Mesenchymal stem cell (in vitro differentiated cells and primary cell): ENCODE results near the gene SGK2.

Experiments
- DNase-seq: peaks from one replicate; pipeline ENCODE4 v3.0.0-alpha.2; 2013
- H2AFZ ChIP-seq: one replicate; pipeline ENCODE4 v1.6.1; 2013; ENCODE audit warnings: low read depth, mild to moderate bottlenecking, control low read depth, inconsistent platforms, low read length, moderate library complexity
- H2AK5ac ChIP-seq: 2 replicates; pipeline ENCODE4 v1.6.1; 2013; ENCODE audit warnings: low read length, moderate library complexity, mild to moderate bottlenecking, inconsistent platforms; ENCODE audit not compliant: severe bottlenecking
- H2BK120ac ChIP-seq: one replicate; pipeline ENCODE4 v1.6.1; 2013; ENCODE audit warnings: low read depth, mild to moderate bottlenecking, inconsistent platforms, low read length, moderate library complexity
- H2BK12ac ChIP-seq, 2 experiments: one replicate each; pipeline ENCODE4 v1.6.1; 2013; ENCODE audit warnings: inconsistent platforms in 2 of 2, low read length in 2 of 2, mild to moderate bottlenecking in 2 of 2, moderate library complexity in 2 of 2, control low read depth in 1 of 2
- H2BK15ac ChIP-seq: one replicate; pipeline ENCODE4 v1.6.1; 2013; ENCODE audit warnings: mild to moderate bottlenecking, low read depth, inconsistent platforms; ENCODE audit not compliant: poor library complexity, severe bottlenecking
- H2BK5ac ChIP-seq: 2 replicates; pipeline ENCODE4 v1.6.1; 2013; ENCODE audit warnings: low read depth, mild to moderate bottlenecking, low read length, control low read depth, inconsistent platforms; ENCODE audit not compliant: poor library complexity, severe bottlenecking
- H3K14ac ChIP-seq, 2 experiments: one replicate each; pipeline ENCODE4 v1.6.1; 2013; ENCODE audit warnings: inconsistent platforms in 2 of 2, low read length in 2 of 2, control low read depth in 1 of 2, mild to moderate bottlenecking in 1 of 2, moderate library complexity in 1 of 2
- H3K18ac ChIP-seq, 2 experiments: one replicate each; pipeline ENCODE4 v1.6.1; 2013; ENCODE audit warnings: inconsistent platforms in 2 of 2, low read length in 2 of 2, control low read depth in 1 of 2, low read depth in 1 of 2, mild to moderate bottlenecking in 1 of 2
- H3K23ac ChIP-seq, 2 experiments: one replicate each; pipeline ENCODE4 v1.6.1; 2013; ENCODE audit warnings: inconsistent platforms in 2 of 2, low read length in 2 of 2, mild to moderate bottlenecking in 2 of 2, moderate library complexity in 2 of 2, control low read depth in 1 of 2
- H3K27ac ChIP-seq: 2 replicates; pipeline ENCODE4 v1.5.1; 2013; ENCODE audit warnings: mild to moderate bottlenecking, moderate library complexity, low read length, control low read depth, inconsistent platforms; ENCODE audit not compliant: poor library complexity, severe bottlenecking
- H3K27me3 ChIP-seq, 2 experiments: 2 replicates each; pipeline versions ENCODE4 v1.6.1 to v1.7.0; 2013; ENCODE audit warnings: low read length in 2 of 2, mild to moderate bottlenecking in 2 of 2, moderate library complexity in 2 of 2, control low read depth in 1 of 2, inconsistent platforms in 1 of 2; ENCODE audit not compliant: control insufficient read depth in 1 of 2, insufficient read depth in 1 of 2
- H3K36me3 ChIP-seq, 2 experiments: 2 replicates each; pipeline versions ENCODE4 v1.6.1 to v1.7.0; 2013; ENCODE audit warnings: low read length in 2 of 2, control low read depth in 1 of 2, inconsistent platforms in 1 of 2, low read depth in 1 of 2, mild to moderate bottlenecking in 1 of 2; ENCODE audit not compliant: insufficient read depth in 2 of 2, control insufficient read depth in 1 of 2
- H3K4ac ChIP-seq, 2 experiments: one replicate each; pipeline ENCODE4 v1.6.1; 2013; ENCODE audit warnings: inconsistent platforms in 2 of 2, low read length in 2 of 2, mild to moderate bottlenecking in 2 of 2, moderate library complexity in 2 of 2, control low read depth in 1 of 2, low read depth in 1 of 2
- H3K4me1 ChIP-seq: 2 replicates; pipeline ENCODE4 v1.6.1; 2013; ENCODE audit warnings: low read depth, low read length, control low read depth; ENCODE audit not compliant: control insufficient read depth, insufficient read depth
- H3K4me2 ChIP-seq: 2 replicates; pipeline ENCODE4 v1.6.1; 2013; ENCODE audit warnings: low read length, mild to moderate bottlenecking, inconsistent platforms; ENCODE audit not compliant: poor library complexity, severe bottlenecking
- H3K4me3 ChIP-seq, 2 experiments: 2 replicates each; pipeline versions ENCODE4 v1.5.1 to v1.7.0; 2013; ENCODE audit warnings: low read length in 2 of 2, mild to moderate bottlenecking in 2 of 2, control low read depth in 1 of 2, low read depth in 1 of 2; ENCODE audit not compliant: insufficient read depth in 1 of 2
- H3K79me1 ChIP-seq: replicated peaks from 2 replicates; pipeline ENCODE4 v1.6.1; 2013; ENCODE audit warnings: mild to moderate bottlenecking, control low read depth, low read length, inconsistent platforms; ENCODE audit not compliant: poor library complexity, severe bottlenecking
- H3K9ac ChIP-seq: 2 replicates; pipeline ENCODE4 v1.7.0; 2013; ENCODE audit warnings: mild to moderate bottlenecking, low read length, moderate library complexity
- H3K9me3 ChIP-seq: 2 replicates; pipeline ENCODE4 v1.7.0; 2013; ENCODE audit warnings: mild to moderate bottlenecking, low read length; ENCODE audit not compliant: control insufficient read depth
- H4K8ac ChIP-seq: one replicate; pipeline ENCODE4 v1.6.1; 2013; ENCODE audit warnings: inconsistent platforms, mild to moderate bottlenecking, low read length, moderate library complexity
- H4K91ac ChIP-seq: one replicate; pipeline ENCODE4 v1.6.1; 2013; ENCODE audit warnings: mild to moderate bottlenecking, low read length, inconsistent platforms
- WGBS: methylation state at CpG from one replicate; pipeline ENCODE4 v1.1.7; 2013; ENCODE audit warnings: mixed read lengths; 5-methylcytosine and 5-hydroxymethylcytosine counted together

SGK2 gene

GRCh38 chr20:43559147-43559987, 540 bp downstream of the SGK2 start:
- no peaks in the 10 kb centered on the region for H3K9me3 ChIP-seq
- H3K9ac ChIP-seq, result no peak overlapping the region
- WGBS, result 92% methylated on average over 8 of the region's 8 CpGs

DNA sequence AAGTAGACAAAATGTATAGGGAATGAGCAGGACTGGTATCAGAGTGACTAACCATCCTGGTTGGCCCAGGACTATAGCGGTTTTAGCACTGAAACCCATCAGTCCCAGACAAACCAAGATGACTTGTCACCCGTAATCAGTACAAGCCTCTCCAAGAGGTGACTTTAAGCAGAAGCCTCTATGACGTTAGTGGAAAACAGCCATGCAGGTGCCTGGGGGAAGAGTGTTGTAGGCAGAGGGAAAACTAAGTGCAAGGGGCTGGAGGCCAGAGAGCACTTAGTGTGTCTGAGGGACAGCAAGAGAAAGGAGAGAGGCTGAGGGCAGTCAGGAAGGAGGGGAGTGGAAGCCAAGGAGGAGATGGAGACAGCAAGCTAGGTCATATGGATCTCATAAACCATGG, 2.1 kb downstream of the SGK2 start:
- 86% methylated on average over 3 of the region's 3 CpGs for WGBS
- no peak overlapping the region for H3K9ac ChIP-seq

More at GRCh38 chr20:43559147-43559987, 540 bp downstream of the SGK2 start:
- peak overlapping the region; percentile 86 for H2AK5ac ChIP-seq
- peak overlapping the region; percentile 99 for H3K27ac ChIP-seq
- no peak overlapping the region for H2BK12ac ChIP-seq
- H3K23ac ChIP-seq, result no peak overlapping the region
- no peak overlapping the region for H3K4me3 ChIP-seq
- H3K4ac ChIP-seq, result no peak overlapping the region
- H3K27me3 ChIP-seq, result no peaks in the 10 kb centered on the region
- H2AFZ ChIP-seq, result no peak overlapping the region
- no peak overlapping the region for H4K91ac ChIP-seq
- DNase-seq, result no peak
- peak overlapping the region; percentile 57 for H3K4me2 ChIP-seq
- H3K36me3 ChIP-seq, result no peaks in the 10 kb centered on the region
- H4K8ac ChIP-seq, result peak overlapping the region; percentile 22
- H2BK5ac ChIP-seq, result peak overlapping the region; percentile 26
- no peak overlapping the region for H2BK15ac ChIP-seq
- no peak overlapping the region for H3K14ac ChIP-seq
- H3K4me1 ChIP-seq, result peaks cover 29% of the 10 kb centered on the region
- H3K79me1 ChIP-seq, result peaks cover 9% of the 10 kb centered on the region
- H2BK120ac ChIP-seq, result no peak overlapping the region
- no peak overlapping the region for H3K18ac ChIP-seq

GRCh38 chr20:43563429-43563828, 4.6 kb downstream of the SGK2 start:
- Histone ChIP-seq H2AFZ (no peak overlapping the region), H3K27ac (no peak overlapping the region)
- WGBS, result 82% methylated on average over 3 of the region's 3 CpGs

More for the DNA sequence above, 2.1 kb downstream of the SGK2 start:
- Histone ChIP-seq H2BK5ac (no peak overlapping the region), H3K18ac (no peak overlapping the region), H3K14ac (no peak overlapping the region), H3K27me3 (no peaks in the 10 kb centered on the region), H3K4me3 (no peak overlapping the region), H2AFZ (no peak overlapping the region), H3K4me2 (no peak overlapping the region), H2AK5ac (peak overlapping the region; percentile 54), H4K91ac (no peak overlapping the region), H3K79me1 (peaks cover 14% of the 10 kb centered on the region), H2BK12ac (no peak overlapping the region), H2BK15ac (no peak overlapping the region), H3K4me1 (peaks cover 29% of the 10 kb centered on the region), H3K27ac (no peak overlapping the region), H2BK120ac (no peak overlapping the region), H4K8ac (no peak overlapping the region), H3K23ac (no peak overlapping the region), H3K4ac (no peak overlapping the region), H3K9me3 (no peaks in the 10 kb centered on the region), H3K36me3 (peaks cover 0 to 14% of the 10 kb centered on the region in 2 experiments)
- no peak for DNase-seq

GRCh38 chr20:43563991-43564390, 5.2 kb downstream of the SGK2 start:
- no peak overlapping the region for H4K91ac ChIP-seq
- no peak overlapping the region for H2BK5ac ChIP-seq
- H2BK12ac ChIP-seq, result no peak overlapping the region
- H3K9me3 ChIP-seq, result no peaks in the 10 kb centered on the region
- H3K4ac ChIP-seq, result no peak overlapping the region
- H3K4me2 ChIP-seq, result no peak overlapping the region
- H3K4me3 ChIP-seq, result no peak overlapping the region
- 96% methylated on average over 7 of the region's 7 CpGs for WGBS
- no peak overlapping the region for H3K9ac ChIP-seq
- peaks cover 15% of the 10 kb centered on the region for H3K79me1 ChIP-seq
- H2BK120ac ChIP-seq, result no peak overlapping the region
- no peak overlapping the region for H3K14ac ChIP-seq
- no peak overlapping the region for H3K18ac ChIP-seq
- no peak overlapping the region for H2AK5ac ChIP-seq
- peaks cover 0 to 4% of the 10 kb centered on the region in 2 experiments for H3K27me3 ChIP-seq
- H3K27ac ChIP-seq, result no peak overlapping the region
- no peak overlapping the region for H2AFZ ChIP-seq
- DNase-seq, result no peak
- H3K23ac ChIP-seq, result no peak overlapping the region
- no peak overlapping the region for H4K8ac ChIP-seq
- peaks cover 0 to 30% of the 10 kb centered on the region in 2 experiments for H3K36me3 ChIP-seq
- H2BK15ac ChIP-seq, result no peak overlapping the region
- H3K4me1 ChIP-seq, result peaks cover 11% of the 10 kb centered on the region

More at GRCh38 chr20:43563429-43563828, 4.6 kb downstream of the SGK2 start:
- DNase-seq, result no peak
- H2BK5ac ChIP-seq, result no peak overlapping the region
- H3K9ac ChIP-seq, result no peak overlapping the region
- H3K79me1 ChIP-seq, result peaks cover 15% of the 10 kb centered on the region
- no peak overlapping the region for H2AK5ac ChIP-seq
- peaks cover 13% of the 10 kb centered on the region for H3K4me1 ChIP-seq
- no peak overlapping the region for H3K4me3 ChIP-seq
- H3K9me3 ChIP-seq, result no peaks in the 10 kb centered on the region
- H2BK120ac ChIP-seq, result no peak overlapping the region
- no peak overlapping the region for H4K8ac ChIP-seq
- no peak overlapping the region for H3K18ac ChIP-seq
- H3K36me3 ChIP-seq, result peaks cover 0 to 30% of the 10 kb centered on the region in 2 experiments
- H4K91ac ChIP-seq, result no peak overlapping the region
- H2BK12ac ChIP-seq, result no peak overlapping the region
- no peak overlapping the region for H3K4ac ChIP-seq
- no peak overlapping the region for H2BK15ac ChIP-seq
- H3K27me3 ChIP-seq, result peaks cover 0 to 4% of the 10 kb centered on the region in 2 experiments
- H3K4me2 ChIP-seq, result no peak overlapping the region
- H3K14ac ChIP-seq, result no peak overlapping the region
- H3K23ac ChIP-seq, result no peak overlapping the region
